Measurements from ENCODE around the gene ETV4.

ETV4 gene

GRCh38 chr17:43529947-43530287 is 16.2 kb downstream of the ETV4 start:
- peak; percentile 31 for DNase-seq (ENCODE audit: low read depth in 1 of 2, low spot score in 1 of 2)
- Histone ChIP-seq H3K27me3 (ENCODE audit: insufficient read depth, poor library complexity, severe bottlenecking) (no peaks in the 10 kb centered on the region), H3K27ac (replicated peaks) (no peak overlapping the region), H3K4me3 (replicated peaks; ENCODE audit: insufficient read depth, low read length) (no peak overlapping the region)
- TF ChIP-seq POLR2AphosphoS5 (IDR thresholded peaks at IDR 0.05; ENCODE audit: low read depth): 0 out of 2 replicates have a peak, but pooled peaks have one; percentile 25
- no peak for TF ChIP-seq REST (IDR thresholded peaks at IDR 0.05; ENCODE audit: insufficient replicate concordance, low read depth)

- no peak overlapping the region for H3K27ac ChIP-seq (replicated peaks)
- TF ChIP-seq GABPA (IDR thresholded peaks at IDR 0.05; ENCODE audit: low read depth): no peak
- no peak for TF ChIP-seq SPI1 (IDR thresholded peaks at IDR 0.05; ENCODE audit: borderline replicate concordance, low read depth)
- no peak for TF ChIP-seq REST (IDR thresholded peaks at IDR 0.05; ENCODE audit: insufficient replicate concordance, low read depth)
- TF ChIP-seq CTCF (IDR thresholded peaks at IDR 0.05; ENCODE audit: insufficient read depth, low read length): no peak
- no peak for TF ChIP-seq POLR2AphosphoS5 (IDR thresholded peaks at IDR 0.05; ENCODE audit: low read depth)
- no peak for DNase-seq (ENCODE audit: low read depth in 1 of 2, low spot score in 1 of 2)
- H3K4me3 ChIP-seq (replicated peaks; ENCODE audit: insufficient read depth, low read length): no peak overlapping the region
- H3K27me3 ChIP-seq (ENCODE audit: insufficient read depth, poor library complexity, severe bottlenecking): no peaks in the 10 kb centered on the region
Observed at GRCh38 chr17:43528988-43529814, 16.9 kb downstream of the ETV4 start.

GRCh38 chr17:43528319-43528987 is 17.7 kb downstream of the ETV4 start:
- Histone ChIP-seq H3K27me3 (ENCODE audit: insufficient read depth, poor library complexity, severe bottlenecking) (no peaks in the 10 kb centered on the region), H3K4me3 (replicated peaks; ENCODE audit: insufficient read depth, low read length) (no peak overlapping the region), H3K27ac (replicated peaks) (no peak overlapping the region)
- no peak for DNase-seq (ENCODE audit: low read depth in 1 of 2, low spot score in 1 of 2)
- TF ChIP-seq SPI1 (IDR thresholded peaks at IDR 0.05; ENCODE audit: borderline replicate concordance, low read depth) (no peak), POLR2AphosphoS5 (IDR thresholded peaks at IDR 0.05; ENCODE audit: low read depth) (no peak), GABPA (IDR thresholded peaks at IDR 0.05; ENCODE audit: low read depth) (no peak), REST (IDR thresholded peaks at IDR 0.05; ENCODE audit: insufficient replicate concordance, low read depth) (no peak), CTCF (IDR thresholded peaks at IDR 0.05; ENCODE audit: insufficient read depth, low read length) (no peak)
